NT2/D1 (cell line): ENCODE data around the gene MRPL21.
A peak's percentile ranks its signal among the peaks of the same experiment; 100 is the strongest.

ENCODE experiments used
- DNase-seq: peaks from one replicate; pipeline ENCODE4 v3.0.0-alpha.2; 2011; ENCODE audit warnings: low read depth, low spot score
- H3K27me3 ChIP-seq: 2 replicates; pipeline ENCODE4 v1.6.0; 2011; ENCODE audit warnings: mild to moderate bottlenecking; ENCODE audit not compliant: insufficient read length, insufficient read depth
- H3K36me3 ChIP-seq: 2 replicates; pipeline ENCODE4 v1.6.1; 2011; ENCODE audit warnings: mild to moderate bottlenecking, low read length, mixed read lengths; ENCODE audit not compliant: insufficient read depth, insufficient read length
- H3K4me1 ChIP-seq: 2 replicates; pipeline ENCODE4 v1.5.1; 2011; ENCODE audit not compliant: insufficient read depth, insufficient read length
- H3K4me3 ChIP-seq: 2 replicates; pipeline ENCODE4 v1.5.1; 2011; ENCODE audit warnings: low read depth; ENCODE audit not compliant: insufficient read length
- H3K9ac ChIP-seq: 2 replicates; pipeline ENCODE4 v1.6.0; 2011; ENCODE audit warnings: low read depth; ENCODE audit not compliant: insufficient read length
- H3K9me3 ChIP-seq: 2 replicates; pipeline ENCODE4 v1.5.1; 2011; ENCODE audit warnings: mild to moderate bottlenecking, low read length; ENCODE audit not compliant: insufficient read depth
- SUZ12 ChIP-seq: IDR thresholded peaks from 2 replicates; pipeline ENCODE4 v1.6.1; 2011; ENCODE audit not compliant: insufficient read length, insufficient read depth; ENCODE audit errors: extremely low read depth
- YY1 ChIP-seq: IDR thresholded peaks from 2 replicates; pipeline ENCODE4 v1.6.1; 2011; ENCODE audit not compliant: insufficient read length, insufficient read depth
- ZNF274 ChIP-seq: IDR thresholded peaks from 2 replicates; pipeline ENCODE4 v1.6.1; 2011; ENCODE audit warnings: mild to moderate bottlenecking, low read depth, low read length

The MRPL21 gene

DNA sequence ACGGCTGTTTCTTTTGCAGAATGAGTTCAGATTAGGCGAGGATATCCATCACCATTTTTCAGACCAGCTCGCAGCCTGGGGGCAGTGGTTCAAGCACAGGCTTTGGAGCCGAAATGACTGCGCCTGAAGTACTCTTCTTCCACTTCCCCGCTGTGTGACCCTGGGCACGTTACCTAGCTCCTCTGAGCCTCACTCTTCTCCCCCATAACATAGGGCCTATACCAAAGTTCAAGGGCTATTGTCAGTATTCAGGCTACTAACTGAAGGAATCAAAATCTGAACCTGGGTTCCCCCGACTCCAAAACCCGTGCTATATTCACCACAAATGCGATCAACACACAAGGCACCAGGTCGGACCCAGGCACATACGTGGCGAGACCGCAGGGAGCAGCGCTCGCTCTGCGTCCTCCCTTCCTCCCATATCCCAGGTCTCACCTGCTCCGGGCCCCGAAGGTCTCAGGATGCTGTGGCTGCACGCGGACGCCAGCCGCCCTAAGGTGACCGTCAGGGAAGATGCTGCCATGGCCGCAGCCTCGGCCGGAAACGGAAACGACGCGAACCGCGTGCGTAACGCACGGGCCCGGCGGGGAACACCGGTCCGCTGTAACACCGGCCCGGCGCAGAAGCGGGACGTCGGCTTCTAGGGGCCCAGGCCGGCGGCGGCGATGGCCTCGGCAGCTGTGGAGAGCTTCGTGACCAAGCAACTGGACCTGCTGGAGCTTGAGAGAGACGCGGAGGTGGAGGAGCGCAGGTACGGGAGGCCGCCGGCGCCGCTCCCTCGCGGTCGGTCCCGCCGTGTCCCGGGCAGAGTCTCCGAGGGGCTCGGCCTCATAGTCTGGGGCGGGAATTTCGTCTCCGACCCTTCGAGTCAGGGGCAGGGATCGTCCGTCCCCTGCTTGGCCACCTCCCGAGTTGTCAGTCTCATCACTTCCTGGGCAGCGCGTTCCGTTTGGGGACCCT is at the start of gene MRPL21, which contains the start of gene IGHMBP2:
Gene MRPL21, minus strand, starts transcription at position 545 of the 960 bp plus-strand sequence. Its CDS starts 22 bp downstream, at position 523.
Gene IGHMBP2, plus strand, starts transcription at position 604 of the 960 bp plus-strand sequence. Its CDS starts 62 bp downstream, at position 666.
- H3K27me3 ChIP-seq: no peaks in the 10 kb centered on the region
- peak within 1 kb of the TSS; percentile 98 for H3K4me3 ChIP-seq
- peak; percentile 80 for DNase-seq
- H3K9ac ChIP-seq: peak within 1 kb of the TSS; percentile 96
- H3K36me3 ChIP-seq: peaks cover 53% of the 10 kb centered on the region
- H3K9me3 ChIP-seq: no peaks in the 10 kb centered on the region
- TF ChIP-seq YY1 (peak; percentile 87), SUZ12 (no peak)
- H3K4me1 ChIP-seq: no peaks in the 10 kb centered on the region

GRCh38 chr11:68950762-68951161 is 47.1 kb upstream of the MRPL21 start:
- no peak overlapping the region for H3K4me3 ChIP-seq
- no peak overlapping the region for H3K9ac ChIP-seq
- H3K9me3 ChIP-seq: no peaks in the 10 kb centered on the region
- H3K27me3 ChIP-seq: no peaks in the 10 kb centered on the region
- peaks cover 9% of the 10 kb centered on the region for H3K4me1 ChIP-seq
- no peaks in the 10 kb centered on the region for H3K36me3 ChIP-seq
- DNase-seq: peak; percentile 35
- no peak for TF ChIP-seq SUZ12
- TF ChIP-seq YY1: no peak
- TF ChIP-seq ZNF274: no peak

- Histone ChIP-seq H3K4me3 (no peak overlapping the region), H3K4me1 (peaks cover 9% of the 10 kb centered on the region), H3K36me3 (no peaks in the 10 kb centered on the region), H3K9ac (peak overlapping the region; percentile 61), H3K27me3 (no peaks in the 10 kb centered on the region), H3K9me3 (no peaks in the 10 kb centered on the region)
- TF ChIP-seq ZNF274 (no peak), YY1 (no peak), SUZ12 (no peak)
- DNase-seq: peak; percentile 39
These were observed 46.6 kb upstream of the MRPL21 start for GRCh38 chr11:68950270-68950669.

GRCh38 chr11:68948935-68949334 is 45.3 kb upstream of the MRPL21 start:
- H3K4me1 ChIP-seq: peaks cover 9% of the 10 kb centered on the region
- H3K27me3 ChIP-seq: no peaks in the 10 kb centered on the region
- H3K36me3 ChIP-seq: no peaks in the 10 kb centered on the region
- TF ChIP-seq YY1 (no peak), ZNF274 (no peak), SUZ12 (no peak)
- no peak for DNase-seq
- no peak overlapping the region for H3K4me3 ChIP-seq
- no peak overlapping the region for H3K9ac ChIP-seq
- no peaks in the 10 kb centered on the region for H3K9me3 ChIP-seq

DNA sequence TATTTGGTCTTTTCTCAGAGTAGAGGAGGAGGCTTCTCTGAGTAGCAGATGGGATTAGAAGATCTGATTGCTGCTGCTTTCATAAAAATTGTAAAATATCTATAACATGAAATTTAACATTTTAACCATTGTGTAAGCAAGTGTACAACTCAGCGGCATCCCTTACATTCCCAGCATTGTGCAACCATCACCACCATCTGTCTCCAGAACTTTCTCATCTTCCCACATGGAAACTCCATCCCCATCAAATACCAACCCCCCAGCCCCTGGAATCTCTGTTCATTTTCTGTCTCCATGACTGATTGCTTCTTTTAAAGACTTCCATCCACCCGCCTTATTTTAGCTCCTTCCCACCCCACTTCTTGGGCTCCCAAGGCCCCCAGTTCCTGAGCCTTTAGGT is 44.9 kb upstream of the MRPL21 start:
- no peaks in the 10 kb centered on the region for H3K9me3 ChIP-seq
- H3K4me3 ChIP-seq: no peak overlapping the region
- no peak for DNase-seq
- TF ChIP-seq YY1 (no peak), ZNF274 (no peak), SUZ12 (no peak)
- H3K4me1 ChIP-seq: peaks cover 9% of the 10 kb centered on the region
- H3K27me3 ChIP-seq: no peaks in the 10 kb centered on the region
- no peak overlapping the region for H3K9ac ChIP-seq
- no peaks in the 10 kb centered on the region for H3K36me3 ChIP-seq

DNA sequence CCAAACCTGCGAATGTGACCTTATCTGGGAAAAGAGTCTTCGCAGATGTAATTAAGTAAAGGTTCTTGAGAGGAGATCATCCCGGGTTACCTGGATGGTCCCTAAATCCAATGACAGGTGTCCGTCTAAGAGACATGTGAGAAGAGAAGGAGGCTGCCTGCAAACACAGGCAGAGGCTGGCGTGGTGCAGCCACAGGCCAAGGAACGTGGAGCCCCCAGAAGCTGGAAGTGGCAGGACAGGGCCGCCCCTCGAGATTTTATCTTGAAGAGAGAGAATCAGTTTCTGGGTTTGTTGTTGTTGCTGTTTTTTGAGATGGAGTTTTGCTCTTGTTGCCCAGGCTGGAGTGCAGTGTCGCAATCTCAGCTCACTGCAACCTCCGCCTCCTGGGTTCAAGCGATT is 43.5 kb upstream of the MRPL21 start:
- no peak overlapping the region for H3K4me3 ChIP-seq
- H3K36me3 ChIP-seq: peaks cover 1% of the 10 kb centered on the region
- H3K9me3 ChIP-seq: no peaks in the 10 kb centered on the region
- H3K9ac ChIP-seq: no peak overlapping the region
- H3K27me3 ChIP-seq: no peaks in the 10 kb centered on the region
- no peak for DNase-seq
- no peak for TF ChIP-seq SUZ12
- H3K4me1 ChIP-seq: peaks cover 9% of the 10 kb centered on the region

GRCh38 chr11:68946416-68947090 is 42.9 kb upstream of the MRPL21 start:
- no peak for DNase-seq
- H3K4me1 ChIP-seq: peaks cover 9% of the 10 kb centered on the region
- H3K9me3 ChIP-seq: no peaks in the 10 kb centered on the region
- no peak overlapping the region for H3K9ac ChIP-seq
- no peaks in the 10 kb centered on the region for H3K27me3 ChIP-seq
- TF ChIP-seq YY1 (no peak), ZNF274 (no peak), SUZ12 (no peak)
- H3K4me3 ChIP-seq: no peak overlapping the region
- H3K36me3 ChIP-seq: peaks cover 5% of the 10 kb centered on the region
